Measurements from ENCODE around the gene FOXQ1. TPM values are rescaled to one million over a fixed set of nuclear protein-coding genes. Genes with fewer than 3 reads are reported as not detected.

The FOXQ1 gene
- total and polyA plus RNA-seq, 2 of the 13 experiments (the other 11 are each of a cell fraction or from before 2014, with no cell fraction given) = 35.2 to 39.8 TPM

DNA sequence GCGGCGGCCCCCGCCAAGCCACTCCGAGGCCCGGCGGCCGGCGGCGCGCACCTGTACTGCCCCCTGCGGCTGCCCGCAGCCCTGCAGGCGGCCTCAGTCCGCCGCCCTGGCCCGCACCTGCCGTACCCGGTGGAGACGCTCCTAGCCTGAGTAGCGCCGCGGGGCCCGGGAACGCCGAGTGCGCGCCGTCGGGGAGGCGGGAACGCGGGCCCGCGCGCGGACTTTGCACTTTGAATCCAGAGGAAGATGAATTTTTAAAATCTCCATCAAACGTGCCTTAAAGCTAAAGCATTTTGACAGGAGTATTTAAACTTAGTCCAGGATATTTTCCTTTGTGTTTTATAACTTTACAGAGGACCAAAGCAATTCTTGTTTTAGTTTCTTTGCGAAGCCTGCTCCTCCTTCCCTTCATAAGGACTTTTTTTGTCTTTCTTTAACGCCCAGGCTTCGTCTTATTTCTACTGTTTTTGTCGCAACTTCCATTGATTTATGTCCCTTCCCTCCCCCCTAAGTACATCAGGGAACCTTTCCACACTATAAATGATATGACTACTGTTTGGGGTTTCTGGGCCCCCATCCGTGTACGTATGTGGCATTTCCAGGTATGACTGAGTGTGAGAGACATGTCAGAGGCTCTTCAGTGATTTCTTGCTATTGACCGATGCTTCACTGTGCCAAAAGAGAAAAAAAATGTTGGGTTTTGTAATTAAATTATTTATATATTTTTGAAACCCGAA lies 2.0 kb downstream of the FOXQ1 start (continued):
- TF ChIP-seq, protein P1, sequence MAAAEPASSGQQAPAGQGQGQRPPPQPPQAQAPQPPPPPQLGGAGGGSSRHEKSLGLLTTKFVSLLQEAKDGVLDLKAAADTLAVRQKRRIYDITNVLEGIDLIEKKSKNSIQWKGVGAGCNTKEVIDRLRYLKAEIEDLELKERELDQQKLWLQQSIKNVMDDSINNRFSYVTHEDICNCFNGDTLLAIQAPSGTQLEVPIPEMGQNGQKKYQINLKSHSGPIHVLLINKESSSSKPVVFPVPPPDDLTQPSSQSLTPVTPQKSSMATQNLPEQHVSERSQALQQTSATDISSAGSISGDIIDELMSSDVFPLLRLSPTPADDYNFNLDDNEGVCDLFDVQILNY (CRISPR knock-in tag; conservative IDR thresholded peaks at IDR 0.05) = peak; percentile 94
- no peak for TF ChIP-seq IKZF1 (IDR thresholded peaks at IDR 0.05)
- TF ChIP-seq, protein P2, sequence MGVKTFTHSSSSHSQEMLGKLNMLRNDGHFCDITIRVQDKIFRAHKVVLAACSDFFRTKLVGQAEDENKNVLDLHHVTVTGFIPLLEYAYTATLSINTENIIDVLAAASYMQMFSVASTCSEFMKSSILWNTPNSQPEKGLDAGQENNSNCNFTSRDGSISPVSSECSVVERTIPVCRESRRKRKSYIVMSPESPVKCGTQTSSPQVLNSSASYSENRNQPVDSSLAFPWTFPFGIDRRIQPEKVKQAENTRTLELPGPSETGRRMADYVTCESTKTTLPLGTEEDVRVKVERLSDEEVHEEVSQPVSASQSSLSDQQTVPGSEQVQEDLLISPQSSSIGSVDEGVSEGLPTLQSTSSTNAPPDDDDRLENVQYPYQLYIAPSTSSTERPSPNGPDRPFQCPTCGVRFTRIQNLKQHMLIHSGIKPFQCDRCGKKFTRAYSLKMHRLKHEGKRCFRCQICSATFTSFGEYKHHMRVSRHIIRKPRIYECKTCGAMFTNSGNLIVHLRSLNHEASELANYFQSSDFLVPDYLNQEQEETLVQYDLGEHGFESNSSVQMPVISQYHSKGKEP (CRISPR knock-in tag; IDR thresholded peaks at IDR 0.05) = 0 out of 2 replicates have a peak, but pooled peaks have one; percentile 33
- TF ChIP-seq ZNF773 (CRISPR knock-in tag; IDR thresholded peaks at IDR 0.05; ENCODE audit: borderline replicate concordance) = 0 out of 2 replicates have a peak, but pooled peaks have one; percentile 33
- peak; percentile 21; the same call in 1 of the 2 replicates for TF ChIP-seq CHD2 (IDR thresholded peaks at IDR 0.05; ENCODE audit: low read depth, low read length)
- 0 out of 2 replicates have a peak, but pooled peaks have one; percentile 50 for TF ChIP-seq KDM3A (CRISPR knock-in tag; IDR thresholded peaks at IDR 0.05; ENCODE audit: low read depth)
- TF ChIP-seq ZNF777 (CRISPR knock-in tag; IDR thresholded peaks at IDR 0.05) = peak; percentile 99
- TF ChIP-seq, protein P3, sequence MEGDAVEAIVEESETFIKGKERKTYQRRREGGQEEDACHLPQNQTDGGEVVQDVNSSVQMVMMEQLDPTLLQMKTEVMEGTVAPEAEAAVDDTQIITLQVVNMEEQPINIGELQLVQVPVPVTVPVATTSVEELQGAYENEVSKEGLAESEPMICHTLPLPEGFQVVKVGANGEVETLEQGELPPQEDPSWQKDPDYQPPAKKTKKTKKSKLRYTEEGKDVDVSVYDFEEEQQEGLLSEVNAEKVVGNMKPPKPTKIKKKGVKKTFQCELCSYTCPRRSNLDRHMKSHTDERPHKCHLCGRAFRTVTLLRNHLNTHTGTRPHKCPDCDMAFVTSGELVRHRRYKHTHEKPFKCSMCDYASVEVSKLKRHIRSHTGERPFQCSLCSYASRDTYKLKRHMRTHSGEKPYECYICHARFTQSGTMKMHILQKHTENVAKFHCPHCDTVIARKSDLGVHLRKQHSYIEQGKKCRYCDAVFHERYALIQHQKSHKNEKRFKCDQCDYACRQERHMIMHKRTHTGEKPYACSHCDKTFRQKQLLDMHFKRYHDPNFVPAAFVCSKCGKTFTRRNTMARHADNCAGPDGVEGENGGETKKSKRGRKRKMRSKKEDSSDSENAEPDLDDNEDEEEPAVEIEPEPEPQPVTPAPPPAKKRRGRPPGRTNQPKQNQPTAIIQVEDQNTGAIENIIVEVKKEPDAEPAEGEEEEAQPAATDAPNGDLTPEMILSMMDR (CRISPR knock-in tag; IDR thresholded peaks at IDR 0.05) = peak; percentile 72
- peak; percentile 84 for TF ChIP-seq KDM2A (CRISPR knock-in tag; IDR thresholded peaks at IDR 0.05; ENCODE audit: borderline replicate concordance, low read depth)
- no peak for TF ChIP-seq NBN (conservative IDR thresholded peaks at IDR 0.05)
- TF ChIP-seq, protein P4, sequence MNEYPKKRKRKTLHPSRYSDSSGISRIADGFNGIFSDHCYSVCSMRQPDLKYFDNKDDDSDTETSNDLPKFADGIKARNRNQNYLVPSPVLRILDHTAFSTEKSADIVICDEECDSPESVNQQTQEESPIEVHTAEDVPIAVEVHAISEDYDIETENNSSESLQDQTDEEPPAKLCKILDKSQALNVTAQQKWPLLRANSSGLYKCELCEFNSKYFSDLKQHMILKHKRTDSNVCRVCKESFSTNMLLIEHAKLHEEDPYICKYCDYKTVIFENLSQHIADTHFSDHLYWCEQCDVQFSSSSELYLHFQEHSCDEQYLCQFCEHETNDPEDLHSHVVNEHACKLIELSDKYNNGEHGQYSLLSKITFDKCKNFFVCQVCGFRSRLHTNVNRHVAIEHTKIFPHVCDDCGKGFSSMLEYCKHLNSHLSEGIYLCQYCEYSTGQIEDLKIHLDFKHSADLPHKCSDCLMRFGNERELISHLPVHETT (CRISPR knock-in tag; conservative IDR thresholded peaks at IDR 0.05) = peak; percentile 56; the same call in 1 of the 2 replicates
- TF ChIP-seq, protein P5, sequence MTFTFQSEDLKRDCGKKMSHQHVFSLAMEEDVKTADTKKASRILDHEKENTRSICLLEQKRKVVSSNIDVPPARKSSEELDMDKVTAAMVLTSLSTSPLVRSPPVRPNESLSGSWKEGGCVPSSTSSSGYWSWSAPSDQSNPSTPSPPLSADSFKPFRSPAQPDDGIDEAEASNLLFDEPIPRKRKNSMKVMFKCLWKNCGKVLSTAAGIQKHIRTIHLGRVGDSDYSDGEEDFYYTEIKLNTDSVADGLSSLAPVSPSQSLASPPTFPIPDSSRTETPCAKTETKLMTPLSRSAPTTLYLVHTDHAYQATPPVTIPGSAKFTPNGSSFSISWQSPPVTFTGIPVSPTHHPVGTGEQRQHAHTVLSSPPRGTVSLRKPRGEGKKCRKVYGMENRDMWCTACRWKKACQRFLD (CRISPR knock-in tag; IDR thresholded peaks at IDR 0.05; ENCODE audit: borderline replicate concordance) = no peak
- TF ChIP-seq HNRNPK (IDR thresholded peaks at IDR 0.05; ENCODE audit: low read depth, low read length, poor library complexity, severe bottlenecking) = no peak
- peak; percentile 69 for TF ChIP-seq SAP130 (CRISPR knock-in tag; IDR thresholded peaks at IDR 0.05; ENCODE audit: low read depth)
- peak; percentile 96 for TF ChIP-seq RBFOX2 (IDR thresholded peaks at IDR 0.05; ENCODE audit: low read depth, low read length)
- TF ChIP-seq ZNF530 (CRISPR knock-in tag; IDR thresholded peaks at IDR 0.05; ENCODE audit: low read depth) = no peak
- TF ChIP-seq ZBTB1 (CRISPR knock-in tag; IDR thresholded peaks at IDR 0.05; ENCODE audit: borderline replicate concordance) = no peak
- no peak for TF ChIP-seq ZNF17 (CRISPR knock-in tag; IDR thresholded peaks at IDR 0.05)
- TF ChIP-seq ELF4 (CRISPR knock-in tag; IDR thresholded peaks at IDR 0.05; ENCODE audit: borderline replicate concordance) = no peak
- TF ChIP-seq, protein P6, sequence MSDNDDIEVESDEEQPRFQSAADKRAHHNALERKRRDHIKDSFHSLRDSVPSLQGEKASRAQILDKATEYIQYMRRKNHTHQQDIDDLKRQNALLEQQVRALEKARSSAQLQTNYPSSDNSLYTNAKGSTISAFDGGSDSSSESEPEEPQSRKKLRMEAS (IDR thresholded peaks at IDR 0.05) = peak; percentile 63
- no peak for TF ChIP-seq ZNF430 (CRISPR knock-in tag; IDR thresholded peaks at IDR 0.05)
- TF ChIP-seq, protein P7, sequence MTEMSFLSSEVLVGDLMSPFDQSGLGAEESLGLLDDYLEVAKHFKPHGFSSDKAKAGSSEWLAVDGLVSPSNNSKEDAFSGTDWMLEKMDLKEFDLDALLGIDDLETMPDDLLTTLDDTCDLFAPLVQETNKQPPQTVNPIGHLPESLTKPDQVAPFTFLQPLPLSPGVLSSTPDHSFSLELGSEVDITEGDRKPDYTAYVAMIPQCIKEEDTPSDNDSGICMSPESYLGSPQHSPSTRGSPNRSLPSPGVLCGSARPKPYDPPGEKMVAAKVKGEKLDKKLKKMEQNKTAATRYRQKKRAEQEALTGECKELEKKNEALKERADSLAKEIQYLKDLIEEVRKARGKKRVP (CRISPR knock-in tag; IDR thresholded peaks at IDR 0.05) = peak in 1 of 2 experiments; percentile 71; a peak in 2 of 4 replicates
